Middle frontal gyrus (tissue), 1 donor: Measurements from ENCODE around the gene OBSCN.

Source experiments
- DNase-seq: peaks from one replicate; pipeline ENCODE4 v3.0.0-alpha.2; 2015; ENCODE audit warnings: low spot score; ENCODE audit errors: extremely low spot score

The OBSCN gene

GRCh38 chr1:228286505-228287417 is 78.9 kb downstream of the OBSCN start:
- DNase-seq: no peak

GRCh38 chr1:228287541-228288425 is 79.9 kb downstream of the OBSCN start:
- DNase-seq: no peak

- no peak for DNase-seq
Observed at GRCh38 chr1:228288536-228289238, 80.8 kb downstream of the OBSCN start.

- DNase-seq: no peak
Observed at GRCh38 chr1:228289239-228289849, 81.5 kb downstream of the OBSCN start.

GRCh38 chr1:228289996-228290881 is 82.4 kb downstream of the OBSCN start:
- DNase-seq: no peak

- no peak for DNase-seq
Observed at GRCh38 chr1:228291906-228292608, 84.2 kb downstream of the OBSCN start.

- DNase-seq: no peak
Observed at GRCh38 chr1:228292609-228292911, 84.7 kb downstream of the OBSCN start.

- no peak for DNase-seq
Observed at GRCh38 chr1:228293393-228293792, 85.5 kb downstream of the OBSCN start.

- no peak for DNase-seq
Observed at GRCh38 chr1:228293816-228294500, 86.1 kb downstream of the OBSCN start.

GRCh38 chr1:228294717-228295116 is 86.9 kb downstream of the OBSCN start:
- DNase-seq: no peak

GRCh38 chr1:228295201-228295600 is 87.4 kb downstream of the OBSCN start:
- DNase-seq: no peak

GRCh38 chr1:228295981-228296380 is 88.1 kb downstream of the OBSCN start:
- no peak for DNase-seq

- no peak for DNase-seq
Observed at GRCh38 chr1:228297242-228297641, 89.4 kb downstream of the OBSCN start.

GRCh38 chr1:228297822-228298221 is 90.0 kb downstream of the OBSCN start:
- no peak for DNase-seq

GRCh38 chr1:228298471-228298870 is 90.6 kb downstream of the OBSCN start:
- DNase-seq: no peak

- DNase-seq: no peak
Observed at GRCh38 chr1:228299211-228299610, 91.4 kb downstream of the OBSCN start.

GRCh38 chr1:228299901-228300300 is 92.1 kb downstream of the OBSCN start:
- DNase-seq: no peak

- DNase-seq: no peak
Observed at GRCh38 chr1:228302086-228302485, 94.2 kb downstream of the OBSCN start.

GRCh38 chr1:228303596-228303995 is 95.8 kb downstream of the OBSCN start:
- DNase-seq: no peak
